ENCODE results near the gene TMEM69.

The TMEM69 gene

GRCh38 chr1:45686288-45687013 is 1.5 kb upstream of the TMEM69 start, which contains the start of gene GPBP1L1 (continued):
- TF ChIP-seq, protein P1, sequence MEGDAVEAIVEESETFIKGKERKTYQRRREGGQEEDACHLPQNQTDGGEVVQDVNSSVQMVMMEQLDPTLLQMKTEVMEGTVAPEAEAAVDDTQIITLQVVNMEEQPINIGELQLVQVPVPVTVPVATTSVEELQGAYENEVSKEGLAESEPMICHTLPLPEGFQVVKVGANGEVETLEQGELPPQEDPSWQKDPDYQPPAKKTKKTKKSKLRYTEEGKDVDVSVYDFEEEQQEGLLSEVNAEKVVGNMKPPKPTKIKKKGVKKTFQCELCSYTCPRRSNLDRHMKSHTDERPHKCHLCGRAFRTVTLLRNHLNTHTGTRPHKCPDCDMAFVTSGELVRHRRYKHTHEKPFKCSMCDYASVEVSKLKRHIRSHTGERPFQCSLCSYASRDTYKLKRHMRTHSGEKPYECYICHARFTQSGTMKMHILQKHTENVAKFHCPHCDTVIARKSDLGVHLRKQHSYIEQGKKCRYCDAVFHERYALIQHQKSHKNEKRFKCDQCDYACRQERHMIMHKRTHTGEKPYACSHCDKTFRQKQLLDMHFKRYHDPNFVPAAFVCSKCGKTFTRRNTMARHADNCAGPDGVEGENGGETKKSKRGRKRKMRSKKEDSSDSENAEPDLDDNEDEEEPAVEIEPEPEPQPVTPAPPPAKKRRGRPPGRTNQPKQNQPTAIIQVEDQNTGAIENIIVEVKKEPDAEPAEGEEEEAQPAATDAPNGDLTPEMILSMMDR (tag by site-specific recombination; IDR thresholded peaks at IDR 0.05): peak; percentile 58; the same call in 1 of the 2 replicates
- no peak for TF ChIP-seq ZSCAN18 (tag by site-specific recombination; IDR thresholded peaks at IDR 0.05)
- no peak for TF ChIP-seq ZNF140 (tag by site-specific recombination; IDR thresholded peaks at IDR 0.05)
- no peak for TF ChIP-seq GFI1B (tag by site-specific recombination; IDR thresholded peaks at IDR 0.05)
- no peak for TF ChIP-seq ZNF221 (tag by site-specific recombination; IDR thresholded peaks at IDR 0.05; ENCODE audit: borderline replicate concordance)
- no peak for TF ChIP-seq ZNF138 (tag by site-specific recombination; IDR thresholded peaks at IDR 0.05; ENCODE audit: borderline replicate concordance)
- TF ChIP-seq ZNF626 (tag by site-specific recombination; IDR thresholded peaks at IDR 0.05): no peak
- TF ChIP-seq ZBTB8A (tag by site-specific recombination; IDR thresholded peaks at IDR 0.05): peak; percentile 15; the same call in 1 of the 2 replicates
- TF ChIP-seq ZNF658 (tag by site-specific recombination; IDR thresholded peaks at IDR 0.05): no peak
- no peak for TF ChIP-seq ZBTB17 (tag by site-specific recombination; IDR thresholded peaks at IDR 0.05)
- TF ChIP-seq ZNF423 (tag by site-specific recombination; IDR thresholded peaks at IDR 0.05): no peak
- no peak for TF ChIP-seq ZNF266 (tag by site-specific recombination; IDR thresholded peaks at IDR 0.05; ENCODE audit: low read depth)
- TF ChIP-seq, protein P2, sequence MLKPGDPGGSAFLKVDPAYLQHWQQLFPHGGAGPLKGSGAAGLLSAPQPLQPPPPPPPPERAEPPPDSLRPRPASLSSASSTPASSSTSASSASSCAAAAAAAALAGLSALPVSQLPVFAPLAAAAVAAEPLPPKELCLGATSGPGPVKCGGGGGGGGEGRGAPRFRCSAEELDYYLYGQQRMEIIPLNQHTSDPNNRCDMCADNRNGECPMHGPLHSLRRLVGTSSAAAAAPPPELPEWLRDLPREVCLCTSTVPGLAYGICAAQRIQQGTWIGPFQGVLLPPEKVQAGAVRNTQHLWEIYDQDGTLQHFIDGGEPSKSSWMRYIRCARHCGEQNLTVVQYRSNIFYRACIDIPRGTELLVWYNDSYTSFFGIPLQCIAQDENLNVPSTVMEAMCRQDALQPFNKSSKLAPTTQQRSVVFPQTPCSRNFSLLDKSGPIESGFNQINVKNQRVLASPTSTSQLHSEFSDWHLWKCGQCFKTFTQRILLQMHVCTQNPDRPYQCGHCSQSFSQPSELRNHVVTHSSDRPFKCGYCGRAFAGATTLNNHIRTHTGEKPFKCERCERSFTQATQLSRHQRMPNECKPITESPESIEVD (tag by site-specific recombination; IDR thresholded peaks at IDR 0.05): no peak
- TF ChIP-seq ZNF76 (tag by site-specific recombination; IDR thresholded peaks at IDR 0.05; ENCODE audit: borderline replicate concordance, low read depth): peak; percentile 43; the same call in 1 of the 2 replicates
- no peak for TF ChIP-seq ZNF580 (tag by site-specific recombination; IDR thresholded peaks at IDR 0.05)
- no peak for TF ChIP-seq ZNF248 (tag by site-specific recombination; IDR thresholded peaks at IDR 0.05)
- TF ChIP-seq ZNF239 (tag by site-specific recombination; IDR thresholded peaks at IDR 0.05): no peak
- TF ChIP-seq ZNF48 (tag by site-specific recombination; IDR thresholded peaks at IDR 0.05): no peak
- TF ChIP-seq, protein P3, sequence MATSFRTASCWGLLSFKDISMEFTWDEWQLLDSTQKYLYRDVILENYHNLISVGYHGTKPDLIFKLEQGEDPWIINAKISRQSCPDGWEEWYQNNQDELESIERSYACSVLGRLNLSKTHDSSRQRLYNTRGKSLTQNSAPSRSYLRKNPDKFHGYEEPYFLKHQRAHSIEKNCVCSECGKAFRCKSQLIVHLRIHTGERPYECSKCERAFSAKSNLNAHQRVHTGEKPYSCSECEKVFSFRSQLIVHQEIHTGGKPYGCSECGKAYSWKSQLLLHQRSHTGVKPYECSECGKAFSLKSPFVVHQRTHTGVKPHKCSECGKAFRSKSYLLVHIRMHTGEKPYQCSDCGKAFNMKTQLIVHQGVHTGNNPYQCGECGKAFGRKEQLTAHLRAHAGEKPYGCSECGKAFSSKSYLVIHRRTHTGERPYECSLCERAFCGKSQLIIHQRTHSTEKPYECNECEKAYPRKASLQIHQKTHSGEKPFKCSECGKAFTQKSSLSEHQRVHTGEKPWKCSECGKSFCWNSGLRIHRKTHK (tag by site-specific recombination; IDR thresholded peaks at IDR 0.05): no peak
- TF ChIP-seq ZNF654 (tag by site-specific recombination; IDR thresholded peaks at IDR 0.05; ENCODE audit: low read depth): no peak
- TF ChIP-seq ZSCAN4 (tag by site-specific recombination; IDR thresholded peaks at IDR 0.05): no peak
- peak; percentile 80; the same call in 1 of the 2 replicates for TF ChIP-seq YY1 (tag by site-specific recombination; IDR thresholded peaks at IDR 0.05)
- 0 out of 2 replicates have a peak, but pooled peaks have one; percentile 9 for TF ChIP-seq WT1 (tag by site-specific recombination; IDR thresholded peaks at IDR 0.05)
- no peak for TF ChIP-seq ZNF488 (tag by site-specific recombination; IDR thresholded peaks at IDR 0.05)
- TF ChIP-seq ZNF341 (tag by site-specific recombination; IDR thresholded peaks at IDR 0.05; ENCODE audit: low read depth): peak; percentile 90
- no peak for TF ChIP-seq ZNF837 (tag by site-specific recombination; IDR thresholded peaks at IDR 0.05)
- peak; percentile 97 for TF ChIP-seq ZNF600 (tag by site-specific recombination; IDR thresholded peaks at IDR 0.05)
- peak; percentile 20; the same call in 1 of the 2 replicates for TF ChIP-seq INSM2 (tag by site-specific recombination; IDR thresholded peaks at IDR 0.05)
- TF ChIP-seq ZNF610 (tag by site-specific recombination; IDR thresholded peaks at IDR 0.05; ENCODE audit: borderline replicate concordance): peak; percentile 67; the same call in 1 of the 2 replicates
